ENCODE data around the gene LYRM7. TPM values are rescaled to one million over a fixed set of nuclear protein-coding genes. Genes with fewer than 3 reads are reported as not detected.

Gene LYRM7
- total and polyA plus RNA-seq, 10 of the 15 experiments (the other 5 are each of a cell fraction or from before 2014, with no cell fraction given) = 9.2 to 68.8 (median 20.2) TPM

- TF ChIP-seq REST (IDR thresholded peaks at IDR 0.05; ENCODE audit: low read depth, low read length) (no peak), YY1 (IDR thresholded peaks at IDR 0.05; ENCODE audit: low read depth, low read length) (peak; percentile 69), HSF1 (IDR thresholded peaks at IDR 0.05; ENCODE audit: low read depth, low read length) (no peak), ZSCAN29 (IDR thresholded peaks at IDR 0.05) (no peak), RCOR1 (conservative IDR thresholded peaks at IDR 0.05; ENCODE audit: low read depth, low read length) (peak; percentile 94; the same call in 1 of the 2 replicates), PKNOX1 (IDR thresholded peaks at IDR 0.05) (peak; percentile 79), TAF1 (IDR thresholded peaks at IDR 0.05; ENCODE audit: borderline replicate concordance, low read depth, low read length) (peak; percentile 53), STAT1 (conservative IDR thresholded peaks at IDR 0.05) (peak; percentile 65; the same call in 1 of the 2 replicates), STAT3 (IDR thresholded peaks at IDR 0.05; ENCODE audit: low read depth, low read length) (no peak), SMC3 (IDR thresholded peaks at IDR 0.05; ENCODE audit: borderline replicate concordance, low read length) (no peak), USF2 (IDR thresholded peaks at IDR 0.05; ENCODE audit: borderline replicate concordance, low read depth, low read length) (no peak), ZNF274 (IDR thresholded peaks at IDR 0.05; ENCODE audit: insufficient read depth, insufficient read length) (no peak), FOS (IDR thresholded peaks at IDR 0.05; ENCODE audit: borderline replicate concordance, extremely low read depth, insufficient read length) (no peak), CBFB (IDR thresholded peaks at IDR 0.05; ENCODE audit: low read depth) (peak; percentile 94), SMAD5 (IDR thresholded peaks at IDR 0.05; ENCODE audit: low read depth) (no peak; the same call in 1 of the 2 replicates), TCF3 (IDR thresholded peaks at IDR 0.05; ENCODE audit: borderline replicate concordance, insufficient read depth, low read depth, low read length) (peak; percentile 96), IRF4 (IDR thresholded peaks at IDR 0.05; ENCODE audit: low read depth, low read length) (peak; percentile 95), IKZF2 (IDR thresholded peaks at IDR 0.05) (peak; percentile 99), NFXL1 (IDR thresholded peaks at IDR 0.05; ENCODE audit: borderline replicate concordance) (no peak), SIX5 (IDR thresholded peaks at IDR 0.05; ENCODE audit: low read depth, low read length, severe bottlenecking) (no peak), PAX8 (IDR thresholded peaks at IDR 0.05) (no peak), YBX1 (IDR thresholded peaks at IDR 0.05) (no peak), NR2F1 (conservative IDR thresholded peaks at IDR 0.05) (peak; percentile 90), CBX5 (IDR thresholded peaks at IDR 0.05; ENCODE audit: low read depth) (peak; percentile 86), ZZZ3 (IDR thresholded peaks at IDR 0.05; ENCODE audit: control insufficient read depth, insufficient read length, low read depth) (no peak), ZNF24 (IDR thresholded peaks at IDR 0.05) (peak; percentile 77)
Observed at GRCh38 chr5:131224387-131225201, 53.9 kb downstream of the LYRM7 start (continued).
